GM19328 (cell line): ENCODE results near the gene SLC16A1.
"Not testable (repeated sequence)": the region's sequence is repeated elsewhere in the genome, so short reads cannot be mapped to it uniquely, and the experiment has no call there.

Experiments used
- ATAC-seq: cut with Tn5 transposase; IDR thresholded peaks from one replicate; pipeline ENCODE4 v1.9.1; 2021; ENCODE audit warnings: mild to moderate bottlenecking, moderate library complexity; ENCODE audit not compliant: unreplicated experiment

The SLC16A1 gene

GRCh38 chr1:112955773-112956543 lies at the start of gene SLC16A1:
SLC16A1 (minus strand) TSS chr1:112956196; CDS start chr1:112929308, 26,888 bp downstream.
- peak; percentile 72 for ATAC-seq

- ATAC-seq, result no peak
Observed at GRCh38 chr1:113003751-113004690, 48.0 kb upstream of the SLC16A1 start.

- no peak for ATAC-seq
Observed at GRCh38 chr1:113002297-113002696, 46.3 kb upstream of the SLC16A1 start.

GRCh38 chr1:112998592-112999235 lies 42.7 kb upstream of the SLC16A1 start:
- no peak for ATAC-seq

- no peak for ATAC-seq
Observed at GRCh38 chr1:112997781-112998180, 41.8 kb upstream of the SLC16A1 start.

GRCh38 chr1:112995890-112996289 lies 39.9 kb upstream of the SLC16A1 start:
- no peak for ATAC-seq

GRCh38 chr1:112995021-112995420 lies 39.0 kb upstream of the SLC16A1 start:
- ATAC-seq, result not testable (repeated sequence)

- ATAC-seq, result no peak
Observed at GRCh38 chr1:112992780-112993179, 36.8 kb upstream of the SLC16A1 start.

GRCh38 chr1:112991402-112992120 lies 35.6 kb upstream of the SLC16A1 start:
- ATAC-seq, result no peak

- ATAC-seq, result no peak
Observed at GRCh38 chr1:112990271-112990670, 34.3 kb upstream of the SLC16A1 start.

- no peak for ATAC-seq
Observed at GRCh38 chr1:112988367-112988766, 32.4 kb upstream of the SLC16A1 start.

GRCh38 chr1:112985123-112985522 lies 29.1 kb upstream of the SLC16A1 start:
- ATAC-seq, result no peak

- ATAC-seq, result no peak
Observed at GRCh38 chr1:112983537-112984131, 27.6 kb upstream of the SLC16A1 start.

- no peak for ATAC-seq
Observed at GRCh38 chr1:112982853-112983536, 27.0 kb upstream of the SLC16A1 start.

GRCh38 chr1:112982328-112982727 lies 26.3 kb upstream of the SLC16A1 start:
- no peak for ATAC-seq

GRCh38 chr1:112981834-112982233 lies 25.8 kb upstream of the SLC16A1 start:
- ATAC-seq, result not testable (repeated sequence)

- ATAC-seq, result no peak
Observed at GRCh38 chr1:112981426-112981825, 25.4 kb upstream of the SLC16A1 start.

GRCh38 chr1:112975336-112975735 lies 19.3 kb upstream of the SLC16A1 start:
- no peak for ATAC-seq

- no peak for ATAC-seq
Observed at GRCh38 chr1:112974646-112975045, 18.6 kb upstream of the SLC16A1 start.

GRCh38 chr1:112973788-112974187 lies 17.8 kb upstream of the SLC16A1 start:
- no peak for ATAC-seq
